ENCODE data around the gene ONECUT3. TPM values are rescaled to one million over a fixed set of nuclear protein-coding genes. Genes with fewer than 3 reads are reported as not detected.
A peak's percentile ranks its signal among the peaks of the same experiment; 100 is the strongest.

The ONECUT3 gene
- total and polyA plus RNA-seq, 2 donors from 2014 or later: not detected

GRCh38 chr19:1752009-1752756 is 1.1 kb upstream of the ONECUT3 start:
- Histone ChIP-seq H3K27me3 (ENCODE audit: control insufficient read depth, insufficient read depth, low read length) (peaks cover 37% of the 10 kb centered on the region), H3K9me3 (ENCODE audit: control insufficient read depth in 2 of 3, insufficient read depth in 1 of 3, low read length in 3 of 3) (no peaks in the 10 kb centered on the region), H3K4me1 (ENCODE audit: control insufficient read depth in 2 of 3, insufficient read depth in 2 of 3, low read depth in 1 of 3, low read length in 3 of 3) (no peaks in the 10 kb centered on the region), H3K36me3 (ENCODE audit: control insufficient read depth in 2 of 3, insufficient read depth in 3 of 3, low read length in 3 of 3) (no peaks in the 10 kb centered on the region), H3K27ac (ENCODE audit: low read depth in 2 of 2, low read length in 2 of 2) (no peak overlapping the region), H3K4me3 (ENCODE audit: low read length in 3 of 3) (no peak overlapping the region), H3K9ac (ENCODE audit: low read length in 3 of 3) (no peak overlapping the region)
- DNase-seq (peak in 1 of 5 donors; percentile 55), FAIRE-seq (no peak)
- intact Hi-C loops (cut with DNase I): no loop called here
- TF ChIP-seq CTCF (IDR thresholded peaks at IDR 0.05; ENCODE audit: borderline replicate concordance, extremely low read depth, insufficient read depth): no peak

- intact Hi-C loops (cut with DNase I): no loop called here
- H3K9me3 ChIP-seq (ENCODE audit: control insufficient read depth in 2 of 3, insufficient read depth in 1 of 3, low read length in 3 of 3): no peaks in the 10 kb centered on the region
- H3K27ac ChIP-seq (ENCODE audit: low read depth in 2 of 2, low read length in 2 of 2): no peak overlapping the region
- H3K4me1 ChIP-seq (ENCODE audit: control insufficient read depth in 2 of 3, insufficient read depth in 2 of 3, low read depth in 1 of 3, low read length in 3 of 3): no peaks in the 10 kb centered on the region
- no peak for TF ChIP-seq CTCF (IDR thresholded peaks at IDR 0.05; ENCODE audit: borderline replicate concordance, extremely low read depth, insufficient read depth)
- H3K4me3 ChIP-seq (ENCODE audit: low read length in 3 of 3): no peak overlapping the region
- DNase-seq: no peak
- no peaks in the 10 kb centered on the region for H3K36me3 ChIP-seq (ENCODE audit: control insufficient read depth in 2 of 3, insufficient read depth in 3 of 3, low read length in 3 of 3)
- H3K9ac ChIP-seq (ENCODE audit: low read length in 3 of 3): no peak overlapping the region
- H3K27me3 ChIP-seq (ENCODE audit: control insufficient read depth, insufficient read depth, low read length): peaks cover 43% of the 10 kb centered on the region
- no peak for FAIRE-seq
These were observed 821 bp downstream of the ONECUT3 start for GRCh38 chr19:1754018-1754635.

GRCh38 chr19:1754636-1755466 is 1.5 kb downstream of the ONECUT3 start:
- Histone ChIP-seq H3K9me3 (ENCODE audit: control insufficient read depth in 2 of 3, insufficient read depth in 1 of 3, low read length in 3 of 3) (no peaks in the 10 kb centered on the region), H3K36me3 (ENCODE audit: control insufficient read depth in 2 of 3, insufficient read depth in 3 of 3, low read length in 3 of 3) (no peaks in the 10 kb centered on the region), H3K4me3 (ENCODE audit: low read length in 3 of 3) (no peak overlapping the region), H3K4me1 (ENCODE audit: control insufficient read depth in 2 of 3, insufficient read depth in 2 of 3, low read depth in 1 of 3, low read length in 3 of 3) (no peaks in the 10 kb centered on the region), H3K9ac (ENCODE audit: low read length in 3 of 3) (no peak overlapping the region), H3K27me3 (ENCODE audit: control insufficient read depth, insufficient read depth, low read length) (peaks cover 49% of the 10 kb centered on the region), H3K27ac (ENCODE audit: low read depth in 2 of 2, low read length in 2 of 2) (no peak overlapping the region)
- FAIRE-seq: no peak
- no peak for TF ChIP-seq CTCF (IDR thresholded peaks at IDR 0.05; ENCODE audit: borderline replicate concordance, extremely low read depth, insufficient read depth)
- peak in 1 of 5 donors; percentile 54 for DNase-seq
- intact Hi-C loops (cut with DNase I): no loop called here
